SJCRH30 (cell line): Measurements from ENCODE around the gene SURF1. TPM values are rescaled to one million over a fixed set of nuclear protein-coding genes. Genes with fewer than 3 reads are reported as not detected.
"Not testable (repeated sequence)": the region's sequence is repeated elsewhere in the genome, so short reads cannot be mapped to it uniquely, and the experiment has no call there.

Source experiments
- DNase-seq, 2 experiments: peaks; one replicate each; pipeline ENCODE4 v3.0.0-alpha.2; 2015 to 2020
- H3K27ac ChIP-seq: fragments of 250-450 bp; sonication (Bioruptor Pico); 2 replicates; pipeline ENCODE4 v1.5.1; 2020; ENCODE audit warnings: mild to moderate bottlenecking, moderate library complexity
- H3K27me3 ChIP-seq: fragments of 250-450 bp; sonication (Bioruptor Pico); 2 replicates; pipeline ENCODE4 v1.5.1; 2020; ENCODE audit warnings: mild to moderate bottlenecking, moderate library complexity
- H3K36me3 ChIP-seq: fragments of 250-450 bp; sonication (Bioruptor Pico); 2 replicates; pipeline ENCODE4 v1.5.1; 2020; ENCODE audit warnings: mild to moderate bottlenecking, moderate library complexity
- H3K4me1 ChIP-seq: fragments of 250-450 bp; sonication (Bioruptor Pico); 2 replicates; pipeline ENCODE4 v1.5.1; 2020; ENCODE audit warnings: mild to moderate bottlenecking, moderate library complexity
- H3K4me3 ChIP-seq: fragments of 250-450 bp; sonication (Bioruptor Pico); 2 replicates; pipeline ENCODE4 v1.5.1; 2020; ENCODE audit warnings: mild to moderate bottlenecking, moderate library complexity
- H3K9me3 ChIP-seq: fragments of 250-450 bp; sonication (Bioruptor Pico); replicated peaks from 2 replicates; pipeline ENCODE4 v1.5.1; 2020; ENCODE audit warnings: mild to moderate bottlenecking, moderate library complexity
- total RNA-seq: library from RNA; depleted of rRNA; stranded (reverse); fragments of >200 nt; shearing (Covaris generic); gene quantifications from 2 replicates; pipeline ENCODE4 v1.2.3, GENCODE V29; 2014

SURF1 gene
- total RNA-seq, 1 experiment from 2014 or later: 19.3 TPM

DNA sequence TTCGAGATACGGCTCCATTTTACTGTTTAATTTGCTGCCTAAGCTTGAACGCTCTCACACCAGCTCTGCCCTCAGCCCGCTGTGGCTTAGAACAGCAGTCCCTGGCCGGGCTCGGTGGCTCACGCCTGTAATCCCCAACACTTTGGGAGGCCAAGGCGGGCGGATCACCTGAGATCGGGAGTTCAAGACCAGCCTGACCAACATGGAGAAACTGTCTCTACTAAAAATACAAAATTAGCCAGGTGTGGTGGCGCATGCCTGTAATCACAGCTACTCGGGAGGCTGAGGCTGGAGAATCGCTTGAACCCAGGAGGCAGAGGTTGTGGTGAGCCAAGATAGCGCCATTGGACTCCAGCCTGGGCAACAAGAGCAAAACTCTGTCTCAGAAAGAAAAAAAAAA lies 21.0 kb upstream of the SURF1 start:
- H3K36me3 ChIP-seq: peaks cover 13% of the 10 kb centered on the region
- H3K27ac ChIP-seq, H3K4me1 ChIP-seq, H3K9me3 ChIP-seq, DNase-seq, H3K4me3 ChIP-seq, H3K27me3 ChIP-seq: not testable (repeated sequence)

DNA sequence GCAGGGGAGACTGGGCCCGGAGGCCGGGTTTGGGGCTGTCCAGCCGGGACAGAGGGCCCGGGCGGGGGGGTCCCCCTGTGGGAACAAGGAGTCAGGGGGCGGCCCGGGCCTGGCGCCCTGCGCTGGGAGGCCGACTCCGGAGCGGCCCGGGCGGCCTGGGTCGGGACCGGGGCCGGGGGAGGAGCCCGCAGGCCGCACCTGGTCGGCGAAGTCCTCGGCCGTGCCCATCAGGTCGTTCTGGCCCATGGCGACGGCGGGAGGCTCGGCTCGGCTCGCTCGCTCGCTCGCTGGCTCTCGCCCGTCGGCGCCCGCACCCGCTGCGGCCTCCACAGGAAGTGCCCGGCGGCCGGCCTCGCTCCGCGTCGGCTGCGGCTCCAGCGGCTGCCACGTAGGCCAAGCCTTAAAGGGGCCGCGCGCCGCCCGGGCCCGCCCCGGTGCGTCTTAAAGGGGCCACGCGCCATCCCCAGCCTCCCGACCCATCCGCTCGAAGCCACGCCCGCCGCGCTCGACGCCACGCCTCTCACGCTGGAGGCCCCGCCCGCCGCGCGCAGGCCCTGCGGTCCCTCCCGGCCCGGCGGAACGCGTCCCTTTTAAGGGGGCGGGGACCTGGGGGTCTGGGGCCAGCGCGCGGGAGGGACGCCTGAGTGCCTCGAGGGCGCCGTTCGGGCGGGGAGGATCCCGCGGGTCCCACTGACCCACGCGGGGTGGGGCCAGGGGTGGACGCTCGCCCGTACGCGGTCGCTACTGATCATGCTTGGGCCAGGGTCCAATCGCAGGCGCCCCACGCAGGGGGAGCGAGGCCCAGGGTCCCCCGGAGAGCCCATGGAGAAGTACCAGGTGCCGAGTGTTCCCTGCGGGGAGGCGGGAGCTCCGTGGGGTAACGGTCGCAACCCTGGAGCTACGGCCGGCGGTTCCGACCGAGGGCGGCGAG lies 19.7 kb upstream of the SURF1 start, which contains the start of the genes STKLD1 and SURF4:
Gene STKLD1 (plus strand): TSS at position 643 of the 931 bp plus-strand sequence. CDS start 108 bp downstream, at position 751.
Gene SURF4 (minus strand): TSS at position 337 of the 931 bp plus-strand sequence. CDS start 91 bp downstream, at position 246.
- Histone ChIP-seq H3K9me3 (no peaks in the 10 kb centered on the region), H3K4me1 (no peaks in the 10 kb centered on the region), H3K27me3 (no peaks in the 10 kb centered on the region), H3K36me3 (peaks cover 15% of the 10 kb centered on the region), H3K4me3 (peak within 1 kb of the TSS; percentile 81), H3K27ac (peak within 1 kb of the TSS; percentile 51)
- peak; percentile 96 to 98 for DNase-seq

DNA sequence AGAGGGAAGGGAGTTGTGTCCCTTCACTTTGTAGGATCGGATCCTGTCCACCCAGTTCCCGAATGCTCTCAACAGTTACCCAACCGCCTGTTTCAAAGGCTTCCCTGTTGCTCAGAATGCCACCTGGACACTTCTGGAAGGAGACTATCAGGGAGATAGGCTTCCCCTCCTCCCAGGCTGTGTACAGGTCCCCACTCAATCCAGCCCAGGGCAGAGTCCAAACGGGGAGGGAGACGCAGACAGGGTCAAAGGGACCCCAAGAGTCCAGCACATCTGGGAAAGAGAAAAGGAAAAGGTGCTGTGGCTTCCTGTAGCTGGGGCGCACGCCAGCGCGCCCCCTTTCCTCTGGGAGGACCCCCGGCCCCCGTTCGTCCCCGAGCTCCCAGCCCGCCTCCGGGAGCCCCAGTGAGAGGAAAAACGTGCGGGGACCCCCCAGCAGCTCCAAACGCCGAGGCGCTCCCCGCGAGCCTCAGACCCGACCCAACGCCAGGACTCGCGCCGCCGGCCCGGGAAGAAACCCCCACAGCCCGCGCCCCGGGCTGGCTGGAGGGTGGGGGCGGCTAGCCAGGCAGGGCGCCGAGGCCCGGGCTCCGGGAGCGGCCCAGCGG lies 18.9 kb upstream of the SURF1 start:
- H3K4me3 ChIP-seq: peak overlapping the region; percentile 81
- DNase-seq: peak; percentile 49 to 63
- H3K36me3 ChIP-seq: peaks cover 18% of the 10 kb centered on the region

DNA sequence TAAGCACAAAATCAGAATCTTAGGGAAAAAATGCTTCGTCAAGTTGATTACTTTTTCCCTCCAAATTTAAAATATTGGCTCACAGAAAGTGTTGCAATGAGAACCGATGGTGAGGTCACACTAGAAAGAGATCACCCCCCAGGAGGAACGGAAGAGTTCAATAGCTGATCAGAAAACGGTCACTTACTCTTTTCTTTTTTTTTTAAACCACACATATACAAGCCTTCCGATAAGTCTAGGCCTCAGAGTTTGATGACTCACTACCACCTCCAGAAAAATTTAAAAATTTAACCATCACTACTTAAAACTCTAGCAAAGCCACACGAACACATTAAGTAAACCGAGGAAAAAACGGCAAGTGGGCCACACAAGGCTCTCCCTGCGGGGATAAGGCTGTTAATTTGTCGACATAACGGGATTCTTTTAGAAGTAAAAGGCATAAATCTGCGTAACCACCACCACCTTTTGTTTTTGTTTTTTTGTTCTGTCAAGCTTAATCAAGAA lies 18.4 kb upstream of the SURF1 start:
- peaks cover 20% of the 10 kb centered on the region for H3K36me3 ChIP-seq
- DNase-seq: no peak
- H3K27ac ChIP-seq: peak overlapping the region; percentile 51; the same call in 1 of the 2 replicates
- H3K9me3 ChIP-seq: no peaks in the 10 kb centered on the region
- peaks cover under 1% of the 10 kb centered on the region; the same call in 1 of the 2 replicates for H3K4me1 ChIP-seq
- no peaks in the 10 kb centered on the region for H3K27me3 ChIP-seq
- H3K4me3 ChIP-seq: peak overlapping the region; percentile 81

More for the DNA sequence above, 18.9 kb upstream of the SURF1 start:
- peak overlapping the region; percentile 51 for H3K27ac ChIP-seq
- no peaks in the 10 kb centered on the region for H3K9me3 ChIP-seq
- no peaks in the 10 kb centered on the region for H3K4me1 ChIP-seq
- H3K27me3 ChIP-seq: no peaks in the 10 kb centered on the region

DNA sequence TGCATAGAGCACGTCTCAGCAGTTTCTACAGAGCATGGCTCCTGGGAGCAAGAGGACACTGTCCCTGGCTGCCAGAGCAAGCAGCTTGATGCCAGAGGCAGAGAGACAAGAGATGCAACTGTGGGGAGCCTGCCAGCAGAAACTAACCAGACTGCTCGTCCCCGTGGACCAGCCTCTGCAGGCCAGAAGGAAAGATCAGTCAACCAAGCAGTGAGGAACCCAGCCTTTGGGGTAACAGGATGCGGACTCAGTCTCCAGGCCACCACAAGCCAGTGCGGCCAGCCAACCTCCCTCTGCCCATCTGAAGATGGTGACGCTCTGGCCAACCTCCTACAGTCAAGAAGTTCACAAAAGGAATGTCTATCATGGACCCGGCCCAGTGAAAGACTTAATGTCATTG lies 15.9 kb upstream of the SURF1 start:
- Histone ChIP-seq H3K27me3 (no peaks in the 10 kb centered on the region), H3K4me3 (no peak overlapping the region), H3K27ac (no peak overlapping the region), H3K36me3 (peaks cover 24% of the 10 kb centered on the region), H3K9me3 (no peaks in the 10 kb centered on the region), H3K4me1 (peaks cover 20% of the 10 kb centered on the region)
- DNase-seq: no peak

DNA sequence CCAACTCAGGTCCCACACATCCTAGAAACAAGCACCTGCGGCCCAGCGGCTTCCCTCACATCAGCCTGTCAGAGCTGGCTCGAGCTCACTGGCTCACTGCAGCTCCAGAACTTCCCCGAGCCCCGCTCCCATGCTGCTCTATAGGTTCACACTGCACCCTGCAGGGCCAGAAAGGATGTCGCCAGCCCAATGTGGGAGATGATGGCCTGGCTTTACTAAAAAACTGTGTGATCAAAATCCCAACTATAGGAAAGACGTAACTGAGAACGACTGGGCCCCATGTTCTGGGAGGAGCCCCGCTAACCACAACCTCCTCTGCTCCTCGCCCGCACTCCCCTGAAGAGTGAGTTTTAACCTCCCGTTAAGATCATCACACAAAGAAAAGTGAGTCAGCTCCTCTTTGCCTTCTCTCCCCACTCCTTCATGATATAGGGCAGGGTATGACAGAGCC lies 15.0 kb upstream of the SURF1 start:
- Histone ChIP-seq H3K27me3 (no peaks in the 10 kb centered on the region), H3K4me1 (peaks cover 20% of the 10 kb centered on the region), H3K36me3 (peaks cover 33% of the 10 kb centered on the region), H3K9me3 (no peaks in the 10 kb centered on the region), H3K4me3 (no peak overlapping the region), H3K27ac (no peak overlapping the region)
- no peak for DNase-seq

DNA sequence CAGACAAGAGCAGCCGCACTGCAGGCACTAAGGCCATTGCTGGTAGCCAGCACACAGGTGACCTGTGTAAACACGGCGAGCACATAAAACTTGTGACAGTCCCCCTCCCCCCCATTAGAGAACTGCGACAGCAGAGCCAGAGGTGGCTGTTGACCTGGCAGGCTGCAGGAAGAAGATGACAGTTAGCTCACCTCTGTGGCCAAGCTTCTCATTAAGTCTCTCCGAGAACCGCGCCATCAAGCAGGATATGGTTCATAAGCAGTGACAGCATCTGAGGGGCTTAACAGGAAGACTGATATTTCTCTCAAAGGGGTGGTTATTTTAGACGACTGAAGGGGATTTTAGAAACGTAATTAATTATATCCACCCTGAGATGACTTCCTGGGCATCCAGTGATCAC lies 14.4 kb upstream of the SURF1 start:
- Histone ChIP-seq H3K27me3 (no peaks in the 10 kb centered on the region), H3K36me3 (peaks cover 39% of the 10 kb centered on the region)

DNA sequence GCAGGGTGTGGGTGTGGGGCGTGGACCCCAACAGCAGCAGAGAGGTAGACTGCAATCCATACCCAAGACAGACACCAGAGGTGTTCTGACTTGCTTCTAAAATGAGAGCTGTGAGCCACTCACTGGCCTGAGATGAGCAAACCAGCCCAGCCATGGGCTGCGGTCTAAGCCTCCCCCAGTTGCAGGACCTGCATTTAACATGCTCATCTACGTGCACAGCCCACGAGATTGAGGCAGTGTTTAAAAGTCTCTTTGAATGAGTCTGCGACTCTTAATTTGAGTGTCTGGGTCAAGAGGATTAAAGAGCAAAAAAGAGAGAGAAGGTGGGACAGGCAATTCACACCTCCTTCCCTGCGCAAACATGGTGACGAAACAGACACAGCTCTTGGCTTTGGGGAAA lies 13.6 kb upstream of the SURF1 start:
- H3K4me1 ChIP-seq: peaks cover 20% of the 10 kb centered on the region
- DNase-seq: no peak
- no peak overlapping the region for H3K27ac ChIP-seq
- H3K9me3 ChIP-seq: no peaks in the 10 kb centered on the region
- H3K27me3 ChIP-seq: no peaks in the 10 kb centered on the region
- H3K36me3 ChIP-seq: peaks cover 45% of the 10 kb centered on the region
- H3K4me3 ChIP-seq: no peak overlapping the region

More for the DNA sequence above, 14.4 kb upstream of the SURF1 start:
- H3K9me3 ChIP-seq: no peaks in the 10 kb centered on the region
- H3K4me3 ChIP-seq: no peak overlapping the region
- H3K4me1 ChIP-seq: peaks cover 20% of the 10 kb centered on the region
- H3K27ac ChIP-seq: no peak overlapping the region
- DNase-seq: no peak

DNA sequence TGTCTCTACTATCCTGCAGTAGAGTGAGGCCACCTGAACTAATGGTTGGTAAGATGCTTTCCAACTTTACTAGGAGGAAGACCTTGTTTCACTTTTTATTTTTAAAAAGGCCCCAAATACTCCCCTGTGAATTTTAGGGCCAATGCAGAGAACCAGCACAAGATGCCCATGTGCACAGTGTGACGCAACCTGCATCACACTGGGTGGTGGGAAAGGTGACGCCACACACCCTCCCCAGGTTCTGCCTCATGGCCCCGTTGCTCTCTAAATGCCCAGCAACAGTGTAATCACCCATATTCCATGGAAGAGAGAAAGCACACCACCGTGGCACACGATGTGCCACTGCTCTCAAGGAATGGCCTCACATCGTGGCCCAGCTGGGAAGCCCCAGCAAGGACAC lies 13.1 kb upstream of the SURF1 start:
- Histone ChIP-seq H3K36me3 (peaks cover 47% of the 10 kb centered on the region), H3K27ac (no peak overlapping the region)
- DNase-seq: no peak

DNA sequence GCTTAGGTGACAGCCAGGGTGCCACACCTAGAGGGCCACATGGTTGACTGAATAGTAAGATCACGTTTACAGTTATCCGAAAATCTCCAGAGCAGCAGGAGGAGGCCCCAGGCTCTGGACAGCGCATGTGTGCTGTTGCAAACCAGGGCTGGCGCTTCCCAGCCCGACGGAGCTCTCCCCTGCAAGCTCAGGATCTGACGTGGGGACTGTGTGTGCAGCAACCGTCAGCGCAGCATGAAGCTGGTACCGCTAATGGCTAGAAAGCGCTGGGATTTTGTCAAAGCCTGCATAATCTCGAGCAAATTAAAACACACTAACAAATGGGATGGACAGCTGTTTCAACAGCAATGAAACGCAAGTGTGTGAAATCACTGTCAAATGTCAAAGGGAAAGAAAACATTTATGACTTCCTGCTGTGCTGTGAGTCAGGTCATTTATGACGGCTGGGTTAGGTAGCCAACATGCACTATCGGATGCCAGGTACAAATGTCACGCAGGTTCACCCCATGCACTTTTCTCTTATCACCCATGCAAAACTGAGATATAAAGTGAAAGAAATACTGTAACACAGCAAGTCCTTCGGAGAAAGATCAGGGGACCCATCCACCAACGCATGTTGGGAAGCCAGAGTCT lies 12.1 kb upstream of the SURF1 start:
- Histone ChIP-seq H3K27me3 (no peaks in the 10 kb centered on the region), H3K4me1 (peaks cover 20% of the 10 kb centered on the region), H3K9me3 (no peaks in the 10 kb centered on the region), H3K4me3 (no peak overlapping the region), H3K27ac (no peak overlapping the region; the same call in 1 of the 2 replicates), H3K36me3 (peaks cover 50% of the 10 kb centered on the region)
- DNase-seq: peak; percentile 66 to 71

More for the DNA sequence above, 13.1 kb upstream of the SURF1 start:
- no peaks in the 10 kb centered on the region for H3K9me3 ChIP-seq
- no peaks in the 10 kb centered on the region for H3K27me3 ChIP-seq
- no peak overlapping the region for H3K4me3 ChIP-seq
- H3K4me1 ChIP-seq: peaks cover 20% of the 10 kb centered on the region

DNA sequence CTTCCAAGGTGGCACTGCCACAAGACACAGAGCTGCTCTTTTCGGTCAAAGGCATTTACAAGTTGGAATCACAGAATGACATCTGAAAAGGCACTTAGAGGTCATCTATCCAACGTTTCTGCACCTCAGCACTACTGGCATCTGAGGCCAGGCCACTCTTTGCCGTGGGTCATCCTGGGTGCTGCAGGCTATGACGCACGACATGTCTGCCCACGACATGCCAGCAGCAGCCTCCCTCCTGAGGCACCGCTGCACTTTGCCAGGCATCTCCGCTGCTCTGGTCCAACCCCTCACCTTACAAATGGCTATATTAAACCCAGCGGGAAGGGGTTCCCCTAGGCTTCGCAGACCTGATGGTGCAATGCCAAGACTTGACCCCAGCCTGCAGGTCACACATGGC lies 11.5 kb upstream of the SURF1 start:
- H3K4me1 ChIP-seq: peaks cover 20% of the 10 kb centered on the region
- H3K9me3 ChIP-seq: no peaks in the 10 kb centered on the region
- DNase-seq: no peak
- H3K27me3 ChIP-seq: no peaks in the 10 kb centered on the region
- peaks cover 51% of the 10 kb centered on the region for H3K36me3 ChIP-seq
- H3K4me3 ChIP-seq: no peak overlapping the region
- no peak overlapping the region for H3K27ac ChIP-seq

DNA sequence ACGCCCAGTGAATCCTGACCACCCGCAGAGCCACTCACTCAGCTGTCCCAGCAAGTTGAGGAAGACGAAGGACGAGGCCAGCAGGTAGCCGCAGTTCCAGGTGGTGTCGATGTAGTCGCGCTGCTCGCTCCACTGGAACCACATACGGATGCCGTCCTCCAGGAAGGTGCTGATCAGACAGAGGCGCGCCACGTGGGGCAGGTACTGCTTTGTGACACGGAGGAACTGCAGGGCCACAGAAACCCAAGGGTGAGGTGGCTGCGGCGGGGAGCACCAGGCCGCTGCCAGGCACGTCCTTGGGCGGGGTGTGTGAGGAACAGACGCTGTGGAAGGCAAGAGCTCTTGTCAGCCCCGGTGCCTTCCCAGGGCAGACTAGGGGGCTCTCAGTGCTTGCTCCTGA lies 10.9 kb upstream of the SURF1 start:
- H3K4me1 ChIP-seq: peaks cover 20% of the 10 kb centered on the region
- H3K9me3 ChIP-seq: no peaks in the 10 kb centered on the region
- H3K27me3 ChIP-seq: no peaks in the 10 kb centered on the region
- no peak overlapping the region for H3K27ac ChIP-seq
- no peak for DNase-seq
- peaks cover 52% of the 10 kb centered on the region for H3K36me3 ChIP-seq
- no peak overlapping the region for H3K4me3 ChIP-seq

DNA sequence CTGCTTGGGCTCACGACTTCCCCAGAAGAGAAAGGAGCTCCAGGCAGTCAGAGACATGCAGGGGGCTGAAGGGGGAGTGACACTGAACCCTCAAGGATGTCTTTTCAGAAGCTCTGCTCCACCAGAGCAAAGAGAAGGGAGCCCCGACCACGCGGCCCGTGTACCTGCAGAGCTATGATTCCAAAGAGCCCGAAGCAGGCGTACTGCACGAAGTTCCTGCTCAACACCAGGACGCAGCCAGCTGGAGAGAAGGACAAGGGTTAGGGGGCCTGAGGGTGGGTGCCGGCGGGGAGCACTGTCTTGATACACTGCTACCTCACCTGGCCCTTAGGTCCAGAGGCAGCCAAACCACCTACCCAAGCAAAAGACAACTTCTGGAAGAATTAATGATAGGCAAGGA lies 10.1 kb upstream of the SURF1 start:
- DNase-seq: no peak
- H3K27ac ChIP-seq: no peak overlapping the region
- peaks cover 58% of the 10 kb centered on the region for H3K36me3 ChIP-seq
- H3K9me3 ChIP-seq: no peaks in the 10 kb centered on the region
- H3K4me1 ChIP-seq: peaks cover 26% of the 10 kb centered on the region
- H3K27me3 ChIP-seq: no peaks in the 10 kb centered on the region
- no peak overlapping the region for H3K4me3 ChIP-seq

DNA sequence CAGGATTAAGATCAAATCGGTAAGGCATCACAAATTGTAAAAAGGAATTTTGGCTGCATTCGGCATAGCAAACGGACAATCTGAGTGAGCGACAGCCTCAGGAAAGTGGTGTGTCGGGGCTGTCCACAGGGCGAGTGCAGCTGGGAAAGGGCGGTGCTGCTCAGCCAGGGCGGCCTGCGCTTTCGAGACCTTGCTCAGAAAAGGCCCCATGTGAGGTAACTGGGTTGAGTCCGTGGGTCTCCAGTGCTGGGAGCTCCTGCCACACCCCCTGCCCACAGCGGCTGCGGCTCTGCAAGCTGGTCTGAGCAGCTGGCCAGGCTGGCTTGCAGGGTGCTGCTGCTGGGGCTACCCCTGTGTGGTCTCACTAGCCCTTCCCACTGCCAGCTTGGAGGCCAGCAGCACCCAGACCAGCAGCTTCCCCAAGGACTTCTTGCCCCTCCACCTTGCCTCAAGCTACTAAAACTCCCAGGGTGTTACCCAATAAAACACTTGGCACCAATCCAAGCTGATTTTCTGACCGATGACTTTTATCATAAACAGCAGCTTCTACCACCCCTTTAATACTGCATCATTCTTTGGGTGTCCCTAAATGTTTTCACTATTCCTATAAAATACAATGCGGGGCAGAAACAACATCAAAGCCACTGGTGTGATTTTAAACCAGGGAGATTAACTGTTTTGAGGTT lies 6.2 kb upstream of the SURF1 start:
- H3K36me3 ChIP-seq: peaks cover 59% of the 10 kb centered on the region

More for the DNA sequence above, 6.2 kb upstream of the SURF1 start:
- Histone ChIP-seq H3K27ac (no peak overlapping the region), H3K4me3 (no peak overlapping the region), H3K27me3 (no peaks in the 10 kb centered on the region), H3K4me1 (peaks cover 28% of the 10 kb centered on the region), H3K9me3 (no peaks in the 10 kb centered on the region)
- no peak for DNase-seq
